ENCODE results near the gene FERMT3. TPM values are rescaled to one million over a fixed set of nuclear protein-coding genes. Genes with fewer than 3 reads are reported as not detected.
A peak's percentile ranks its signal among the peaks of the same experiment; 100 is the strongest.

FERMT3 gene
- total and polyA plus RNA-seq, 9 donors, result 2.2 to 19.7 (median 6.4) TPM

GRCh38 chr11:64226507-64227051 is 20.1 kb downstream of the FERMT3 start:
- 10 to 21% (median 12%) methylated on average over 23 to 26 of the region's 26 CpGs for WGBS, 3 donors
- TF ChIP-seq CTCF (IDR thresholded peaks at IDR 0.05), result peak in 1 of 3 donors; percentile 7
- no peak for TF ChIP-seq POLR2A (IDR thresholded peaks at IDR 0.05)
- no peak for TF ChIP-seq EP300 (IDR thresholded peaks at IDR 0.05)
- Histone ChIP-seq H3K4me1 (ENCODE audit: insufficient read depth) (peaks cover 24% of the 10 kb centered on the region), H3K9me3 (no peaks in the 10 kb centered on the region), H3K27me3 (no peaks in the 10 kb centered on the region), H3K36me3 (no peaks in the 10 kb centered on the region), H3K27ac (peak overlapping the region; percentile 6 to 62), H3K4me3 (peak overlapping the region; percentile 64)
- peak in 2 of 5 donors; percentile 55 for DNase-seq
- intact Hi-C loops (cut with DNase I), result no loop called here

GRCh38 chr11:64227405-64227956 is 21.0 kb downstream of the FERMT3 start:
- WGBS, 3 donors, result 75 to 83% (median 76%) methylated on average over 3 of the region's 3 CpGs
- H3K27me3 ChIP-seq, result no peaks in the 10 kb centered on the region
- H3K27ac ChIP-seq, result peak overlapping the region in 1 of 2 donors; percentile 62
- no peaks in the 10 kb centered on the region for H3K36me3 ChIP-seq
- H3K9me3 ChIP-seq, result no peaks in the 10 kb centered on the region
- H3K4me3 ChIP-seq, result no peak overlapping the region
- TF ChIP-seq POLR2A (IDR thresholded peaks at IDR 0.05), result no peak
- TF ChIP-seq EP300 (IDR thresholded peaks at IDR 0.05), result no peak
- no peak for TF ChIP-seq CTCF (IDR thresholded peaks at IDR 0.05)
- intact Hi-C loops (cut with DNase I), result no loop called here
- peaks cover 25% of the 10 kb centered on the region for H3K4me1 ChIP-seq (ENCODE audit: insufficient read depth)
- peak in 2 of 5 donors; percentile 24 to 30 for DNase-seq

GRCh38 chr11:64229090-64229743 is 22.7 kb downstream of the FERMT3 start:
- H3K27me3 ChIP-seq, result no peaks in the 10 kb centered on the region
- no peak for TF ChIP-seq POLR2A (IDR thresholded peaks at IDR 0.05)
- no peak for TF ChIP-seq CTCF (IDR thresholded peaks at IDR 0.05)
- no peak for TF ChIP-seq EP300 (IDR thresholded peaks at IDR 0.05)
- H3K36me3 ChIP-seq, result no peaks in the 10 kb centered on the region
- peak in 3 of 5 donors; percentile 31 to 43 (median 41) for DNase-seq
- intact Hi-C loops (cut with DNase I), result no loop called here
- WGBS, 3 donors, result 80 to 92% (median 83%) methylated on average over 10 to 12 of the region's 12 CpGs
- H3K27ac ChIP-seq, result no peak overlapping the region
- H3K4me1 ChIP-seq (ENCODE audit: insufficient read depth), result peaks cover 29% of the 10 kb centered on the region
- no peaks in the 10 kb centered on the region for H3K9me3 ChIP-seq
- H3K4me3 ChIP-seq, result no peak overlapping the region

GRCh38 chr11:64229744-64230170 is 23.2 kb downstream of the FERMT3 start:
- Histone ChIP-seq H3K27ac (peak overlapping the region; percentile 91 to 93), H3K4me1 (ENCODE audit: insufficient read depth) (peaks cover 29% of the 10 kb centered on the region), H3K27me3 (no peaks in the 10 kb centered on the region), H3K9me3 (no peaks in the 10 kb centered on the region), H3K36me3 (no peaks in the 10 kb centered on the region), H3K4me3 (peak overlapping the region; percentile 52)
- DNase-seq, result peak in 2 of 5 donors; percentile 33 to 48
- WGBS, 3 donors, result 19 to 30% (median 25%) methylated on average over 13 of the region's 13 CpGs
- no peak for TF ChIP-seq CTCF (IDR thresholded peaks at IDR 0.05)
- no peak for TF ChIP-seq POLR2A (IDR thresholded peaks at IDR 0.05)
- no peak for TF ChIP-seq EP300 (IDR thresholded peaks at IDR 0.05)
- intact Hi-C loops (cut with DNase I), result no loop called here
